Breast epithelium (tissue), 3 donors: ENCODE results near the gene ITGAE.

ENCODE experiments used
- POLR2A ChIP-seq: fragments of 450-650 bp; IDR thresholded peaks from one replicate; pipeline ENCODE4 v1.6.1; 2016; ENCODE audit warnings: antibody characterized with exemption, mild to moderate bottlenecking, moderate library complexity
- POLR2AphosphoS5 ChIP-seq, 3 donors: sonication (generic); formaldehyde crosslinking; IDR thresholded peaks; one replicate each; pipeline ENCODE4 v1.6.1; 2017; ENCODE audit warnings: antibody characterized with exemption in 3 of 3
- TF ChIP-seq, protein P1 (sequence below), 3 donors: fragments of 450-650 bp; IDR thresholded peaks; one replicate each; pipeline ENCODE4 v1.5.1; 2016 to 2017; ENCODE audit warnings: antibody characterized with exemption in 3 of 3, mild to moderate bottlenecking in 3 of 3, moderate library complexity in 3 of 3

DNA sequence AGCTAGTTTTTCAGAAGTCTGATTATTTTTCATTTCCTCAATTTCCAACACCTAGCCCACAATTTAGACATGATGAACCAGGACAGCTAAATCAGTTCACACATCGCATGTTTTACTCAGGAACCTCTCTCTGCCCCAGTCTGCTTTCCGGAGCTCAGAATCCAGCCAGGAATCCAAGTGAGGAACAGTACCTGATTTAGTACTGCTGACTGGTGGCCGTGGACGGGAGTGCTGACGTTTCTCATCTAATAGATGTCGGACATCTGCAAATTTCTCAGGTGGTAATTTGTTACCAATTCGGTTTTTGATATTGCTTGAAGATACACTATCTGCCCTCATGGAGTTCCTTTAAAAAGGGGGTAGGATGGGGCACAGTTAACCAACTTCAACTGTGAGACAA is 14.9 kb upstream of the ITGAE start:
- TF ChIP-seq POLR2A (no peak), POLR2AphosphoS5 (IDR thresholded peaks at IDR 0.05) (no peak)
- TF ChIP-seq, protein P1, sequence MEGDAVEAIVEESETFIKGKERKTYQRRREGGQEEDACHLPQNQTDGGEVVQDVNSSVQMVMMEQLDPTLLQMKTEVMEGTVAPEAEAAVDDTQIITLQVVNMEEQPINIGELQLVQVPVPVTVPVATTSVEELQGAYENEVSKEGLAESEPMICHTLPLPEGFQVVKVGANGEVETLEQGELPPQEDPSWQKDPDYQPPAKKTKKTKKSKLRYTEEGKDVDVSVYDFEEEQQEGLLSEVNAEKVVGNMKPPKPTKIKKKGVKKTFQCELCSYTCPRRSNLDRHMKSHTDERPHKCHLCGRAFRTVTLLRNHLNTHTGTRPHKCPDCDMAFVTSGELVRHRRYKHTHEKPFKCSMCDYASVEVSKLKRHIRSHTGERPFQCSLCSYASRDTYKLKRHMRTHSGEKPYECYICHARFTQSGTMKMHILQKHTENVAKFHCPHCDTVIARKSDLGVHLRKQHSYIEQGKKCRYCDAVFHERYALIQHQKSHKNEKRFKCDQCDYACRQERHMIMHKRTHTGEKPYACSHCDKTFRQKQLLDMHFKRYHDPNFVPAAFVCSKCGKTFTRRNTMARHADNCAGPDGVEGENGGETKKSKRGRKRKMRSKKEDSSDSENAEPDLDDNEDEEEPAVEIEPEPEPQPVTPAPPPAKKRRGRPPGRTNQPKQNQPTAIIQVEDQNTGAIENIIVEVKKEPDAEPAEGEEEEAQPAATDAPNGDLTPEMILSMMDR (IDR thresholded peaks at IDR 0.05), result no peak
